ENCODE results near the gene MBD5. TPM values are rescaled to one million over a fixed set of nuclear protein-coding genes. Genes with fewer than 3 reads are reported as not detected.
A peak's percentile ranks its signal among the peaks of the same experiment; 100 is the strongest.

The MBD5 gene
- total RNA-seq, 1 donor from 2014 or later, result 28.0 TPM

DNA sequence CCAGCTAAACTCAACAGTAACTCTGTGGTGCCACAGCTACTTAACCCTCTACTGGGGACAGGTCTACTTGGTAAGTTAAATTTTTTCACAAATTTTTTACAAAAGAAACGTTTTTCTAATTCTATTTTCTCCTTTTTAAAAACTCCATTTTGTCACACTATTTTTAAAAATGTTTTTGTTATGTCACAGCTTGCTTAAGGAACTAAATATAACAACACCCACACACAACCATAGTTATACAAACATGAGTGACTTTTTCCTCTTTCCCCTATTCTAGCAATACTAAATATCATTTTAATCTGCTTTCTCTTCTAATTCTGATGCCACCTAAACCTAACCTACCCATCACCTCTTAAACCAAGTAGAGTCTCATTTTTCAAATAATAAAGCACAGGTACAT is 463.2 kb downstream of the MBD5 start:
- Mint-ChIP-seq H3K27ac (no peak overlapping the region), H3K9me3 (no peaks in the 10 kb centered on the region), H3K4me3 (ENCODE audit: low read depth) (no peak overlapping the region), H3K27me3 (ENCODE audit: low read depth) (peaks cover 10% of the 10 kb centered on the region), H3K4me1 (ENCODE audit: low read depth) (peaks cover 2% of the 10 kb centered on the region), H3K36me3 (ENCODE audit: low read depth) (no peaks in the 10 kb centered on the region)
- intact Hi-C loops (cut with micrococcal nuclease), result no loop called here
- no peak for DNase-seq (ENCODE audit: low spot score)

DNA sequence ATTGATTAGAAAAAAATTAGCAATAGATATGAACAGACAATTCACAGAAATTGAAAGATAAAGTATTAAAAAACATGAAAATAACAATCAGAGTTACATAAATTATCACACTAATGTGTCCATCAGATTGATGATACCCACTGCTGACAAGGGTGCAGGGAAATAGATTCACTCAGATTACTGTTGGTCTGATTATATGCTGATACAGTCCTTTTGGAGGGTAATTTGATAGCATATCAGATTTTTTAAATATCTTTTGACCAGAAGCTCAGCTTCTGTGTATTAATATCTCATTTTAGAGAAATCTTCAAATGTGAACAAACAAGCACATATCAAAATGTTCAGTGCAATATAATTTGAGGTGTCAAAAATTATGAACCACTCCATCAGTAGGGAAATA is 465.8 kb downstream of the MBD5 start:
- H3K36me3 Mint-ChIP-seq (ENCODE audit: low read depth), result no peaks in the 10 kb centered on the region
- DNase-seq (ENCODE audit: low spot score), result no peak
- no peak overlapping the region for H3K27ac Mint-ChIP-seq
- intact Hi-C loops (cut with micrococcal nuclease), result no loop called here
- peaks cover 2% of the 10 kb centered on the region for H3K4me1 Mint-ChIP-seq (ENCODE audit: low read depth)
- H3K4me3 Mint-ChIP-seq (ENCODE audit: low read depth), result no peak overlapping the region
- H3K9me3 Mint-ChIP-seq, result no peaks in the 10 kb centered on the region
- peaks cover 5% of the 10 kb centered on the region for H3K27me3 Mint-ChIP-seq (ENCODE audit: low read depth)

DNA sequence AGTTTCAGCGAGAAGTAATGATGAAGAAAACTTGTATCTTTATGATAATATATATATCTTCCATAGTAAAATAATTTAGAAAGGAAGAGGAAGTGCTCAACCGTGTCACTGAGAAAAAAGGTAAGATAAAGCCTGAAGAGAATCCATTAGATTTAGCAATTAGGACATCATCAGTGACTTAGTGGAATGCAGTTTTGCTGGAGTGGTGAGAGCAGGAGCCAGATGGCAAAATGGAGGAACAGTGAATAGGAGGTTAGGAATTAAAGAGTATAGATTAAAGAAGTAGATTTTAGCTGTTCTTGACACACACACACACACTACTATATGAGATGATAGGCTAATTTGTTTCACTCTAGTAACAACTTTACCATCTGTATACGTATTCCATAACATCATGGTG is 466.5 kb downstream of the MBD5 start:
- Mint-ChIP-seq H3K27me3 (ENCODE audit: low read depth) (peaks cover 5% of the 10 kb centered on the region), H3K4me3 (ENCODE audit: low read depth) (no peak overlapping the region), H3K27ac (no peak overlapping the region), H3K4me1 (ENCODE audit: low read depth) (peaks cover 2% of the 10 kb centered on the region), H3K9me3 (no peaks in the 10 kb centered on the region), H3K36me3 (ENCODE audit: low read depth) (no peaks in the 10 kb centered on the region)
- no peak for DNase-seq (ENCODE audit: low spot score)
- intact Hi-C loops (cut with micrococcal nuclease), result no loop called here

DNA sequence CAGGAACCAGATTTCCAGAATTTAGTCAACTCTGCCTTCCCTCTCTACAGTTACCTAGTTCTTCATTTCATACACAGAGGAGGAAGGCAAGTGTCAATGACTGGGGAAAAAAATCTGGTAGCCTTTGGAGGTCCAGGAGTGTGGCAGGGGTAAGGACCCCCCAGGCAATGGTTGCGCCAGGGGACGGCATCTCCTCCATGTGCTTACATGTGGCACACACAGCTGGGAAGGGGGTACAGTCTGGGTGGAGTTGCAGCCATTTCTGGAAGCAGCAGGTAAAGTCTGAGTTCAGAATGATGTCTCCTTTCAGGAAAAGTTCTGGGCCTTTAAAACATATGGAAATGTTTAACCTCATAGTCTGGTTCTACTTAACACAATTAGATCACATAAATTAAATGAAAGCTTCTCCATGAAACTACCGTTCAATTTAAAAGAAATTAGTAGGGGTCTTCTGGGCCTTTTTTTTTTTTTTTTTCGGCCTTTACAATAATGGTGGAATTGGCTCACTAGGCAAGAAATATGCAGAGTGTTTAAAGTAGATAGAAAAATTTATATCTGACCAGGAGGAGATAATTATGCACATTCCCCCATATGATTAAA is 470.0 kb downstream of the MBD5 start:
- peaks cover 5% of the 10 kb centered on the region for H3K27me3 Mint-ChIP-seq (ENCODE audit: low read depth)
- H3K4me1 Mint-ChIP-seq (ENCODE audit: low read depth), result peaks cover 3% of the 10 kb centered on the region
- no peak overlapping the region for H3K27ac Mint-ChIP-seq
- H3K36me3 Mint-ChIP-seq (ENCODE audit: low read depth), result no peaks in the 10 kb centered on the region
- intact Hi-C loops (cut with micrococcal nuclease), result no loop called here
- no peak overlapping the region for H3K4me3 Mint-ChIP-seq (ENCODE audit: low read depth)
- no peaks in the 10 kb centered on the region for H3K9me3 Mint-ChIP-seq
- no peak for DNase-seq (ENCODE audit: low spot score)

DNA sequence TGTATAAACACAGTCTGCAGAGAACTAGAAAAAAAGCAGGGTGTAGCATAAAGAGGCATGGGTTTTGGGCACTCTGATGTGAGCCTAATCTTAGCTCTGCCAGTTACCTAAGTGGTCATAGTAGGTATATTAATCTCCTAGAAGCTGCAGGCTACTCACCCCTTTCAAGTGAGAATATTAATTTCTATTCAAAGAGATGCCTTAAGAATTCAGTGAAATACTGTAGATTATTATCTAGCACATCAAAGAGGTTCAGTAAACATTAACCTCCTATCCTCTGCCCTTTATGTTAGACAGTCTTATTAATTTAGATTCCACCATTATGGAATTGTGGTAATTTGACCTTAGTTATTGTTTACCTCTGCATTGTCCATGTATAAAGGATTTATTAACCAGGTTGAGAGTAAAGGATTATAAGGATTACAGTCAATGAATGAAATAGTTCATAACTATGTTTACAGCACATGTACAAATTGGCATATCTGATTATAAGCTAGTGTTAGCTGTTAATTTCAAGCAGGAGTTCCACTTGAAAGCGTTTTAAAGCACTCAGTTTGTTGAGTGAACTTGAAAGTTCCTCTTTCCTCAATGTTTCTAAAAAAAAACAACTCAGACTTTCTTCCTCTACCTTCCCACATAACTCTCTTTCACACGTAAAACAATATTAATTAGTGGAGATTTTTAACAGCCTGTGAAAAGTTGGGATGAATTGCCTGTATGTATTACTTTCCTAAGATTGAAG is 473.1 kb downstream of the MBD5 start:
- Mint-ChIP-seq H3K27ac (no peak overlapping the region), H3K27me3 (ENCODE audit: low read depth) (no peaks in the 10 kb centered on the region), H3K4me3 (ENCODE audit: low read depth) (no peak overlapping the region), H3K36me3 (ENCODE audit: low read depth) (no peaks in the 10 kb centered on the region), H3K9me3 (no peaks in the 10 kb centered on the region), H3K4me1 (ENCODE audit: low read depth) (peaks cover 5% of the 10 kb centered on the region)
- DNase-seq (ENCODE audit: low spot score), result no peak
- intact Hi-C loops (cut with micrococcal nuclease), result no loop called here

DNA sequence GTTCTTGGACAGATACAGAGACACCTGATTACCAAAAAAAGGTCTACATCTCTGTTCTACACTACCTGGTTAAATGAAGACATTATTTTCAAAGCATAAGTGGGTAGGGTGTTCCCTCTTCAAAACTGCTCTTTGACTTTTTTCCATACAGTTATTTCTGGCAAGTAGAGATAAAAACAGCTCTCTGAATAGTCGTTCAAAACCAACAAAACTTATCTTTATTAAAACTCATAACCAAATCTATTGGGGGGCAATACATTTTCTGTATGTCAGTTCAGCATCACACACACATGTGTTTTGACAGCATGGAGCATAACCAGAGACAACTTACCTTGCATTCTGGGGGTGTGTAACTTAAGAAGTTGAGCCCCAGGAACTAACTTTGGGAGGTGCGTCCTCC is 474.7 kb downstream of the MBD5 start:
- H3K9me3 Mint-ChIP-seq, result no peaks in the 10 kb centered on the region
- DNase-seq (ENCODE audit: low spot score), result no peak
- H3K27me3 Mint-ChIP-seq (ENCODE audit: low read depth), result no peaks in the 10 kb centered on the region
- intact Hi-C loops (cut with micrococcal nuclease), result no loop called here
- peaks cover 5% of the 10 kb centered on the region for H3K4me1 Mint-ChIP-seq (ENCODE audit: low read depth)
- no peak overlapping the region for H3K27ac Mint-ChIP-seq
- H3K4me3 Mint-ChIP-seq (ENCODE audit: low read depth), result no peak overlapping the region
- H3K36me3 Mint-ChIP-seq (ENCODE audit: low read depth), result no peaks in the 10 kb centered on the region

DNA sequence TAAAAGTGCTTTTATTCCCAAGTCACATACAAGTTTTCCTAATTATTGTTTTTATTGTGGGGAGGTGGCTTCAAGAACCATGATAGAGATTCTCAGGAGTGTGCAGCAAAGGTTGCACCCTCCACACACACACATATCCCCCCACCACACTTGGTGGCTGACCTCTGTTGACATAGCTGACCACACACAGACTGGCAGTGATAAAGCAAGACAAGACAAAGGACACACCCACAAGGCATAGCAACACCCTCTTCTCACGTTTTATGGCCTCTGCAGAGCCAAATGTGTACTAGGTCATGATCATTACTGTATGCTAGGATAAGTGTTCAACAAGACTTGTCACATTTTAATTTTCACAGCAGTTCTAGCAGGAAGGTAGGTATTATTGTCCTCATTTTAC is 480.7 kb downstream of the MBD5 start:
- Mint-ChIP-seq H3K9me3 (no peaks in the 10 kb centered on the region), H3K27me3 (ENCODE audit: low read depth) (peaks cover 2% of the 10 kb centered on the region), H3K36me3 (ENCODE audit: low read depth) (no peaks in the 10 kb centered on the region), H3K4me3 (ENCODE audit: low read depth) (no peak overlapping the region), H3K27ac (no peak overlapping the region), H3K4me1 (ENCODE audit: low read depth) (peaks cover under 1% of the 10 kb centered on the region)
- DNase-seq (ENCODE audit: low spot score), result no peak
- intact Hi-C loops (cut with micrococcal nuclease), result loop anchor here (10.0 kb wide), 1 partner anchor 297 kb away; no protein-coding TSS in a partner anchor

DNA sequence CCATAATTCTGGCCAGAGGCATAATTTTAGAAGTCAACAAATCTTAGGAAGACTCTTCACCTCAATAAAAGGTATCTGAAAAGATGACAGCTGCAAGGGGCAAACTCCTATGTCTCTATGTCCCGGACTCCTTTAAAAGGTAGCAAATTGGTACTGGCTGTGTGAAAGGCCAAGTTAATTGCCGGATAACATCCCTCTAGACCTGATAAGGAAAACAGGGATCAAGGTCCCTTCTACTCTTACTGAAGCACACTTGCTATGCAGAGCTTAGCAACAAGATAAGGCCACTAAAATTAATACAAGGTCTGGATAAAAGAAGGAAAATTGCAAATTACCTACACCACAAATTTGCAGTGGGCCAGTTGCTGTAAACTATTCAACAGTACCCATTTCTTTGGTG is 482.6 kb downstream of the MBD5 start:
- H3K27ac Mint-ChIP-seq, result no peak overlapping the region
- intact Hi-C loops (cut with micrococcal nuclease), result loop anchor here (10.0 kb wide), 1 partner anchor 299 kb away; no protein-coding TSS in a partner anchor
- H3K4me3 Mint-ChIP-seq (ENCODE audit: low read depth), result no peak overlapping the region
- no peaks in the 10 kb centered on the region for H3K36me3 Mint-ChIP-seq (ENCODE audit: low read depth)
- no peak for DNase-seq (ENCODE audit: low spot score)
- H3K27me3 Mint-ChIP-seq (ENCODE audit: low read depth), result peaks cover 2% of the 10 kb centered on the region
- H3K9me3 Mint-ChIP-seq, result no peaks in the 10 kb centered on the region
- H3K4me1 Mint-ChIP-seq (ENCODE audit: low read depth), result no peaks in the 10 kb centered on the region

DNA sequence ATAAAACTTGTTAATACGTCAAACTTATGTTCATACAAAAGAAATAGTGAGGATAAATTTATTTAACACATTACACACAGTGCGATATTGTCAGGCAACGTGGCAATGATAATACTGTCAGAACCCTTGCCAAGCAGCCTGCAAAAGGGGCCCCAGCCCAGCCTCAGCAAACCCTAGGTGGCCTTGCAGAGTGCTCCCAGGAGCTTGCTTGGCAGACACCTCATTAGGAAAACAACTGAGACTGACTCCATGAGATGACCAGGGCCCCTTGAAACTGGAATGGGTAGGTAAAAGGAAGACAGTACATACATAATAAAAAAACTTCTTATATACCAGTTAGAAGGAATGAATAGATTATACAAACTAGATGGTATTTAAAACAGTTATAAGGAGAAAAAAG is 487.1 kb downstream of the MBD5 start:
- Mint-ChIP-seq H3K9me3 (no peaks in the 10 kb centered on the region), H3K27me3 (ENCODE audit: low read depth) (peaks cover 2% of the 10 kb centered on the region), H3K36me3 (ENCODE audit: low read depth) (no peaks in the 10 kb centered on the region), H3K4me3 (ENCODE audit: low read depth) (no peak overlapping the region), H3K4me1 (ENCODE audit: low read depth) (peaks cover 22% of the 10 kb centered on the region), H3K27ac (no peak overlapping the region)
- intact Hi-C loops (cut with micrococcal nuclease), result loop anchor here (2.0 to 10.0 kb wide), 4 partner anchors 17 to 486 kb away; partner anchors contain the start of genes MBD5 and ORC4
- DNase-seq (ENCODE audit: low spot score), result no peak

DNA sequence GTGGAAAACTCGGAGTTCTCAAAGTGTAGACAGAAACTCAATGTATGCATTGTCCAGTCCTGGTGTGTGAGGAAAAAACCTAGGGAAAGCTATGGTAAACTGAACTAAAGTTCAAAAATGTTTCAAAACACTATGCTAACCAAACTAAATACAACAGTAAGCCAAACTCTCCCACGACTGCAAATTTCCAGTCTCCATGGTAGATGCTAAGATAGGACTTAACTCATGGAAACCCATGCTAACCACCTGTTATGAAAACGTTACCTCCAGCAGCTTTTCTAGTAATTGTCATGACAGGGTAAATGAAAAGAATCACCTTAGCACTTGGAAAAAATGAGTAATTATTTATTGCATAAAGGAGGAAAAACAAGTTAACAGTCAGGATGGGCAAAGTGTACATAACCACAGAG is 488.0 kb downstream of the MBD5 start:
- DNase-seq (ENCODE audit: low spot score), result no peak
- peak overlapping the region; percentile 23 for H3K4me3 Mint-ChIP-seq (ENCODE audit: low read depth)
- peak overlapping the region; percentile 35 for H3K27ac Mint-ChIP-seq
- peaks cover 22% of the 10 kb centered on the region for H3K4me1 Mint-ChIP-seq (ENCODE audit: low read depth)
- no peaks in the 10 kb centered on the region for H3K9me3 Mint-ChIP-seq
- intact Hi-C loops (cut with micrococcal nuclease), result loop anchor here (1.0 to 10.0 kb wide), 6 partner anchors 16 to 572 kb away; partner anchors contain the start of genes MBD5 and ORC4
- H3K27me3 Mint-ChIP-seq (ENCODE audit: low read depth), result peaks cover 2% of the 10 kb centered on the region
- no peaks in the 10 kb centered on the region for H3K36me3 Mint-ChIP-seq (ENCODE audit: low read depth)

DNA sequence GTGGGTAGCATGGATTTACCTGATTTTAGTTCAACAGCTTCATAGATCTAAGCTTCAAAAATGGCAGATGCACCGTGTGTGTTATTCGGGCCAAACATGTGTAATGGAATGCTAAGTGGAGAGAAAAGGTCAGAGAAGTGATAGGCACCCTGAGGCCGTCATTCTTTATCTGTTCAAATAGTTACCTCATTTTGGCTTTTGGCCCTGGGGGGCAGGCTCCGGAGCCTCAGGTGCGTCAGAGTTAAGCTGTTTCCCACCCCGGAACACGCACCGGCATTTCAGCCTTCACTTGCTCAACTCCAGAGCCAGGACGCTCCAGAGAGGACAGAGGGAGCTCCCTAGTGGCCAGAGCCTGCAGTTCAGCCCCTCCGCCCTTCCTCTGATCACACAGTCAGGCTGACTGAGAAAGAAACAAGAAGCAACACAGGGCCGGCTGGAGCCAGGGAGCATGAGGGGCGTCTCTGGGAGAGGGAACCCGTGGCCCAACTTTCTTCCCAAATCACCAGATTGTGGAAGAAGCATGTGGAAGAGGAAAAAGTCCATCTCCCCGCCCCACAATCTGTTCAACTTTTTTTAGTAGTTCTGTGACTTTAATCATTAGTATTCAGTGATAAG is 488.5 kb downstream of the MBD5 start:
- Mint-ChIP-seq H3K27me3 (ENCODE audit: low read depth) (peaks cover 2% of the 10 kb centered on the region), H3K4me1 (ENCODE audit: low read depth) (peaks cover 22% of the 10 kb centered on the region), H3K9me3 (no peaks in the 10 kb centered on the region), H3K4me3 (ENCODE audit: low read depth) (peak overlapping the region; percentile 23), H3K36me3 (ENCODE audit: low read depth) (no peaks in the 10 kb centered on the region), H3K27ac (peak overlapping the region; percentile 35)
- DNase-seq (ENCODE audit: low spot score), result peak; percentile 80
- intact Hi-C loops (cut with micrococcal nuclease), result loop anchor here (1.0 to 10.0 kb wide), 6 partner anchors 15 to 572 kb away; partner anchors contain the start of genes MBD5 and ORC4

DNA sequence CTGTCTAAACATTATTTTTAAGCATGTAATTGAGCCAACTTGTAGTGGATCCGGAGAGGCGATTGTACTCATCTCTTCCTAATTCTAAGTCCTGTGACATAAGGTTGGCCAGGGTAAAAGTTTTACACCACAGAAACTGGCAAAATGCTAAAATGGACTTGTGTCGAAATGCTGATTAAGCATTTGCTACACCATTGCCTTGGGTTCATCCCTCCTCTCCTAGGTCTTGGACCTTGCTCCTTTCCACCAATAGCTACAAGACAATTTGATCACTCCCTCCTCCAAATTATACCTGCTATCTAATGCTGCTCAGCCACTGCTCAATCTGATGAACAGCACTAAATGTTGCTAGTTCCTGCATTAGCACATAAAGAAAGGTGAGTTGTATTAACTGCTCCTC is 491.0 kb downstream of the MBD5 start:
- H3K36me3 Mint-ChIP-seq (ENCODE audit: low read depth), result no peaks in the 10 kb centered on the region
- no peak overlapping the region for H3K27ac Mint-ChIP-seq
- peaks cover 38% of the 10 kb centered on the region for H3K4me1 Mint-ChIP-seq (ENCODE audit: low read depth)
- no peak overlapping the region for H3K4me3 Mint-ChIP-seq (ENCODE audit: low read depth)
- no peak for DNase-seq (ENCODE audit: low spot score)
- H3K9me3 Mint-ChIP-seq, result no peaks in the 10 kb centered on the region
- H3K27me3 Mint-ChIP-seq (ENCODE audit: low read depth), result no peaks in the 10 kb centered on the region
- intact Hi-C loops (cut with micrococcal nuclease), result no loop called here

DNA sequence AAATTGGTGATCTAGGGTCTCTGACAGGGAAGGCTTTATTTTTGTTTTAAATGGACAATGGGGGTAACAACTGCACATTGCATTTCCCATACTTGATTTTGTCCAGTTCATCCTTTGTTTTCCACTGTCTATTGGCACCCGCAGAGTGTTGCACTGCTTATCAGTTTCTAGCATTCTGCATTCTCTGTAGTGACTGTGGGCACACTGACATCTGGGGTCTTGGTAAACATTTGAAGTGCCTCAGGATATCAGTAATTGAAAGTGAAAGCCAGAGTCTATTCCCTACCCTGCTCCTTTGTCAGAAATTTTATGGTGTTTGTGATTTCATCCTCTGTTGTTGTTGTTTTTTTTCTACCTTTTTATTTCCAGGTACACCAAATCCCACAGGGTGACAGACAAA is 491.6 kb downstream of the MBD5 start:
- no peaks in the 10 kb centered on the region for H3K27me3 Mint-ChIP-seq (ENCODE audit: low read depth)
- no peaks in the 10 kb centered on the region for H3K36me3 Mint-ChIP-seq (ENCODE audit: low read depth)
- DNase-seq (ENCODE audit: low spot score), result no peak
- H3K4me1 Mint-ChIP-seq (ENCODE audit: low read depth), result peaks cover 38% of the 10 kb centered on the region
- H3K4me3 Mint-ChIP-seq (ENCODE audit: low read depth), result no peak overlapping the region
- no peaks in the 10 kb centered on the region for H3K9me3 Mint-ChIP-seq
- no peak overlapping the region for H3K27ac Mint-ChIP-seq
- intact Hi-C loops (cut with micrococcal nuclease), result no loop called here

Measured in activated T-helper 2 cell treated with anti-CD3 and anti-CD28 coated beads, Interferon-gamma antibody, Interleukin-2, Interleukin-4, amounts not matched to agents 10 μg/mL and 5 μg/mL and 100 μg/mL, durations not matched to agents 14 hours and 24 hours and 36 hours (primary cell).